ENCODE measurements around the gene LRRTM1.

DNA sequence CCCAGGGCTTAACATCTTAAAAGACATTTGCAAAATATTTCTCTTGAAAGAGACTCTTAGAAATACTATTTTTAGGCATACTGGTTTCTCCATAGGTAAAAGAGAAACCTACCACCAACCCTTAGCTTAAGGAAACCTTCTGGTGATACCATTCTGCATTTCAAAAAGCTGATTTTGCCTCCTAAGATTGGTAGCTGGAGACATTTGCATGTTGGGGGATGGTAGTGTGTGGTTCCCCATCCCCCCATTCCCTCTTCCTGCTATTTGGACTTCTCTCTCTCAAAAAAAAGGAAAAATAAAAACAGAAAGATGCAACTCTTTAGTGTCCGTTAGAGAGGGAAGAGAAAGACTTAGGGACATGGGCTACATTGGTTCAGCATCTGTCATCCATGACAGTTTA lies 4.2 kb downstream of the LRRTM1 start:
- TF ChIP-seq ZFP3 (CRISPR knock-in tag; IDR thresholded peaks at IDR 0.05): no peak
- no peak for TF ChIP-seq PPARA (CRISPR knock-in tag; IDR thresholded peaks at IDR 0.05; ENCODE audit: borderline replicate concordance)
- TF ChIP-seq, protein P1, sequence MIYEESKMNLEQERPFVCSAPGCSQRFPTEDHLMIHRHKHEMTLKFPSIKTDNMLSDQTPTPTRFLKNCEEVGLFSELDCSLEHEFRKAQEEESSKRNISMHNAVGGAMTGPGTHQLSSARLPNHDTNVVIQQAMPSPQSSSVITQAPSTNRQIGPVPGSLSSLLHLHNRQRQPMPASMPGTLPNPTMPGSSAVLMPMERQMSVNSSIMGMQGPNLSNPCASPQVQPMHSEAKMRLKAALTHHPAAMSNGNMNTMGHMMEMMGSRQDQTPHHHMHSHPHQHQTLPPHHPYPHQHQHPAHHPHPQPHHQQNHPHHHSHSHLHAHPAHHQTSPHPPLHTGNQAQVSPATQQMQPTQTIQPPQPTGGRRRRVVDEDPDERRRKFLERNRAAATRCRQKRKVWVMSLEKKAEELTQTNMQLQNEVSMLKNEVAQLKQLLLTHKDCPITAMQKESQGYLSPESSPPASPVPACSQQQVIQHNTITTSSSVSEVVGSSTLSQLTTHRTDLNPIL (CRISPR knock-in tag; IDR thresholded peaks at IDR 0.05; ENCODE audit: low read depth): no peak
- TF ChIP-seq, protein P2, sequence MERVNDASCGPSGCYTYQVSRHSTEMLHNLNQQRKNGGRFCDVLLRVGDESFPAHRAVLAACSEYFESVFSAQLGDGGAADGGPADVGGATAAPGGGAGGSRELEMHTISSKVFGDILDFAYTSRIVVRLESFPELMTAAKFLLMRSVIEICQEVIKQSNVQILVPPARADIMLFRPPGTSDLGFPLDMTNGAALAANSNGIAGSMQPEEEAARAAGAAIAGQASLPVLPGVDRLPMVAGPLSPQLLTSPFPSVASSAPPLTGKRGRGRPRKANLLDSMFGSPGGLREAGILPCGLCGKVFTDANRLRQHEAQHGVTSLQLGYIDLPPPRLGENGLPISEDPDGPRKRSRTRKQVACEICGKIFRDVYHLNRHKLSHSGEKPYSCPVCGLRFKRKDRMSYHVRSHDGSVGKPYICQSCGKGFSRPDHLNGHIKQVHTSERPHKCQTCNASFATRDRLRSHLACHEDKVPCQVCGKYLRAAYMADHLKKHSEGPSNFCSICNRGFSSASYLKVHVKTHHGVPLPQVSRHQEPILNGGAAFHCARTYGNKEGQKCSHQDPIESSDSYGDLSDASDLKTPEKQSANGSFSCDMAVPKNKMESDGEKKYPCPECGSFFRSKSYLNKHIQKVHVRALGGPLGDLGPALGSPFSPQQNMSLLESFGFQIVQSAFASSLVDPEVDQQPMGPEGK (CRISPR knock-in tag; IDR thresholded peaks at IDR 0.05; ENCODE audit: borderline replicate concordance): no peak
- no peak for TF ChIP-seq BACH2 (CRISPR knock-in tag; IDR thresholded peaks at IDR 0.05; ENCODE audit: borderline replicate concordance)
- TF ChIP-seq ESRRG (CRISPR knock-in tag; IDR thresholded peaks at IDR 0.05): no peak
- no peak for TF ChIP-seq ZC3H10 (CRISPR knock-in tag; IDR thresholded peaks at IDR 0.05)
- no peak for TF ChIP-seq ZFP30 (CRISPR knock-in tag; IDR thresholded peaks at IDR 0.05)
